ENCODE results near the gene SSC5D. TPM values are rescaled to one million over a fixed set of nuclear protein-coding genes. Genes with fewer than 3 reads are reported as not detected.
A peak's percentile ranks its signal among the peaks of the same experiment; 100 is the strongest.

Gene SSC5D
- total and polyA plus RNA-seq, 9 of the 15 experiments (the other 6 are each of a cell fraction or from before 2014, with no cell fraction given) = 0.04 to 0.71 (median 0.14) TPM; not detected in 2

DNA sequence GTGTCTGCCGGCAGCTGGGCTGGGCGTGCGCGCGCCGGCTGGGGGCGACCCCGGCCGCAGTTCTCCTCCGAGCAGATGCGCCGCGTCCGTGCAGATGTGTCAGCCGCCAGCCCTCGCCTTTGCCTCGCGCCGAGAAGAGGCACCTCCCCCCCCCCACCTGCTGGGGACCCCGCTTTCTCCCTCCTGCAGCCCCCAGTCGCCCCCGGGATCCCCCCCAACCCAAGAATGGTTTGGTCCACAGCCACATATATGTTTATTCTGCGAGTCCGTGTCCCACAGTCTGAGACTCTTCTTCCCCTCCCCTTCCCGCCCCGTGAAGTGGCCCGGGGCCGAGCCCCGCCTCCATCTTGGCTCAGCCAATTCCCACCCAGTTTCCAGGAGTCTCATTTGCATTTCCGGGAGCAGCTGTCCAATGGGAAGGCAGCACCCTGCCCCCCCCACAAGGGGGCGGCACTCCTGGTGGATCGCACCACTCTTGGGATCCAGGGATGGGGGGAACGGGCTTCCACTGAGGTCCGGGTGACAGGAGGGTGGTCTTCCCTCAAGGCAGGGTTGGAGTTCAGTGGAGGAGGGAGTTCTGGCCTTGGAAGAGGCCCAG, 35.4 kb upstream of the SSC5D start (continued):
- TF ChIP-seq, protein P1, sequence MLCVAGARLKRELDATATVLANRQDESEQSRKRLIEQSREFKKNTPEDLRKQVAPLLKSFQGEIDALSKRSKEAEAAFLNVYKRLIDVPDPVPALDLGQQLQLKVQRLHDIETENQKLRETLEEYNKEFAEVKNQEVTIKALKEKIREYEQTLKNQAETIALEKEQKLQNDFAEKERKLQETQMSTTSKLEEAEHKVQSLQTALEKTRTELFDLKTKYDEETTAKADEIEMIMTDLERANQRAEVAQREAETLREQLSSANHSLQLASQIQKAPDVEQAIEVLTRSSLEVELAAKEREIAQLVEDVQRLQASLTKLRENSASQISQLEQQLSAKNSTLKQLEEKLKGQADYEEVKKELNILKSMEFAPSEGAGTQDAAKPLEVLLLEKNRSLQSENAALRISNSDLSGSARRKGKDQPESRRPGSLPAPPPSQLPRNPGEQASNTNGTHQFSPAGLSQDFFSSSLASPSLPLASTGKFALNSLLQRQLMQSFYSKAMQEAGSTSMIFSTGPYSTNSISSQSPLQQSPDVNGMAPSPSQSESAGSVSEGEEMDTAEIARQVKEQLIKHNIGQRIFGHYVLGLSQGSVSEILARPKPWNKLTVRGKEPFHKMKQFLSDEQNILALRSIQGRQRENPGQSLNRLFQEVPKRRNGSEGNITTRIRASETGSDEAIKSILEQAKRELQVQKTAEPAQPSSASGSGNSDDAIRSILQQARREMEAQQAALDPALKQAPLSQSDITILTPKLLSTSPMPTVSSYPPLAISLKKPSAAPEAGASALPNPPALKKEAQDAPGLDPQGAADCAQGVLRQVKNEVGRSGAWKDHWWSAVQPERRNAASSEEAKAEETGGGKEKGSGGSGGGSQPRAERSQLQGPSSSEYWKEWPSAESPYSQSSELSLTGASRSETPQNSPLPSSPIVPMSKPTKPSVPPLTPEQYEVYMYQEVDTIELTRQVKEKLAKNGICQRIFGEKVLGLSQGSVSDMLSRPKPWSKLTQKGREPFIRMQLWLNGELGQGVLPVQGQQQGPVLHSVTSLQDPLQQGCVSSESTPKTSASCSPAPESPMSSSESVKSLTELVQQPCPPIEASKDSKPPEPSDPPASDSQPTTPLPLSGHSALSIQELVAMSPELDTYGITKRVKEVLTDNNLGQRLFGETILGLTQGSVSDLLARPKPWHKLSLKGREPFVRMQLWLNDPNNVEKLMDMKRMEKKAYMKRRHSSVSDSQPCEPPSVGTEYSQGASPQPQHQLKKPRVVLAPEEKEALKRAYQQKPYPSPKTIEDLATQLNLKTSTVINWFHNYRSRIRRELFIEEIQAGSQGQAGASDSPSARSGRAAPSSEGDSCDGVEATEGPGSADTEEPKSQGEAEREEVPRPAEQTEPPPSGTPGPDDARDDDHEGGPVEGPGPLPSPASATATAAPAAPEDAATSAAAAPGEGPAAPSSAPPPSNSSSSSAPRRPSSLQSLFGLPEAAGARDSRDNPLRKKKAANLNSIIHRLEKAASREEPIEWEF (CRISPR knock-in tag; IDR thresholded peaks at IDR 0.05) = no peak
- no peak for TF ChIP-seq HNRNPUL1 (IDR thresholded peaks at IDR 0.05; ENCODE audit: low read length)
- TF ChIP-seq CBX8 (IDR thresholded peaks at IDR 0.05; ENCODE audit: borderline replicate concordance, extremely low read depth, low read depth, low read length, poor library complexity, severe bottlenecking) = no peak
- no peak for TF ChIP-seq CHAMP1 (IDR thresholded peaks at IDR 0.05)
- TF ChIP-seq HCFC1 (IDR thresholded peaks at IDR 0.05; ENCODE audit: low read depth, low read length) = no peak; the same call in 1 of the 2 replicates
- TF ChIP-seq EWSR1 (IDR thresholded peaks at IDR 0.05; ENCODE audit: borderline replicate concordance, low read depth, partially characterized antibody) = no peak
- TF ChIP-seq ZNF655 (CRISPR knock-in tag; IDR thresholded peaks at IDR 0.05) = no peak
- peak; percentile 44 for TF ChIP-seq RBFOX2 (IDR thresholded peaks at IDR 0.05; ENCODE audit: low read depth, low read length)
- no peak for TF ChIP-seq CBFB (CRISPR knock-in tag; IDR thresholded peaks at IDR 0.05)
- TF ChIP-seq TCFL5 (CRISPR knock-in tag; conservative IDR thresholded peaks at IDR 0.05) = no peak
- TF ChIP-seq ZNF184 (CRISPR knock-in tag; IDR thresholded peaks at IDR 0.05) = no peak
- TF ChIP-seq PHF21A (IDR thresholded peaks at IDR 0.05; ENCODE audit: borderline replicate concordance, low read depth) = no peak
- TF ChIP-seq BACH1 (tag; IDR thresholded peaks at IDR 0.05) = no peak
- no peak for TF ChIP-seq NCOA6 (IDR thresholded peaks at IDR 0.05)
- no peak for TF ChIP-seq DLX4 (CRISPR knock-in tag; IDR thresholded peaks at IDR 0.05)
- TF ChIP-seq CHD2 (IDR thresholded peaks at IDR 0.05; ENCODE audit: low read depth, low read length) = peak; percentile 53
- no peak for TF ChIP-seq NCOA2 (IDR thresholded peaks at IDR 0.05; ENCODE audit: partially characterized antibody in 2 of 2)
- no peak for TF ChIP-seq ZNF431 (CRISPR knock-in tag; IDR thresholded peaks at IDR 0.05)
- TF ChIP-seq PCBP2 (IDR thresholded peaks at IDR 0.05; ENCODE audit: low read depth, low read length, poor library complexity, severe bottlenecking) = no peak
